Measurements from ENCODE around the gene JPT1. TPM values are rescaled to one million over a fixed set of nuclear protein-coding genes. Genes with fewer than 3 reads are reported as not detected.
A peak's percentile ranks its signal among the peaks of the same experiment; 100 is the strongest.
"Not testable (repeated sequence)": the region's sequence is repeated elsewhere in the genome, so short reads cannot be mapped to it uniquely, and the experiment has no call there.

Gene JPT1
- total RNA-seq, 4 donors from 2014 or later = 18.8 to 45.9 (median 31.7) TPM

GRCh38 chr17:75129576-75129975 lies 24.7 kb downstream of the JPT1 start:
- TF ChIP-seq CTCF (IDR thresholded peaks at IDR 0.05) = no peak
- DNase-seq (ENCODE audit: low spot score) (no peak), ATAC-seq (ENCODE audit: low FRiP score) (no peak)

- ATAC-seq (ENCODE audit: low FRiP score) (no peak), DNase-seq (ENCODE audit: low spot score) (no peak)
- no peak for TF ChIP-seq CTCF (IDR thresholded peaks at IDR 0.05)
Observed at GRCh38 chr17:75128694-75129505, 25.4 kb downstream of the JPT1 start.

GRCh38 chr17:75127936-75128335 lies 26.4 kb downstream of the JPT1 start:
- ATAC-seq (ENCODE audit: low FRiP score); DNase-seq (ENCODE audit: low spot score): not testable (repeated sequence)

GRCh38 chr17:75126954-75127353 lies 27.4 kb downstream of the JPT1 start:
- DNase-seq (ENCODE audit: low spot score) (no peak), ATAC-seq (ENCODE audit: low FRiP score) (no peak)
- no peak for TF ChIP-seq CTCF (IDR thresholded peaks at IDR 0.05)

- DNase-seq (ENCODE audit: low spot score) (no peak), ATAC-seq (ENCODE audit: low FRiP score) (no peak)
- TF ChIP-seq CTCF (IDR thresholded peaks at IDR 0.05) = no peak
Observed at GRCh38 chr17:75125984-75126383, 28.3 kb downstream of the JPT1 start.

- ATAC-seq (ENCODE audit: low FRiP score) = peak; percentile 15
Observed at GRCh38 chr17:75124819-75125162, 29.5 kb downstream of the JPT1 start.

More at GRCh38 chr17:75124819-75125162, 29.5 kb downstream of the JPT1 start:
- TF ChIP-seq CTCF (IDR thresholded peaks at IDR 0.05) = no peak
- no peak for DNase-seq (ENCODE audit: low spot score)
